H9 (cell line): ENCODE measurements around the gene RPLP2. TPM values are rescaled to one million over a fixed set of nuclear protein-coding genes. Genes with fewer than 3 reads are reported as not detected.

Experiments used
- DNase-seq: peaks from one replicate; pipeline ENCODE4 v3.0.0-alpha.2; 2017
- H2AFZ ChIP-seq: one replicate; pipeline ENCODE4 v1.6.1; 2013; ENCODE audit warnings: mild to moderate bottlenecking, low read length, control low read depth, moderate library complexity
- H2AK5ac ChIP-seq: 2 replicates; pipeline ENCODE4 v1.6.1; 2013; ENCODE audit warnings: low read length, control low read depth, mixed read lengths; ENCODE audit not compliant: insufficient read length
- H2BK120ac ChIP-seq: one replicate; pipeline ENCODE4 v1.6.1; 2013; ENCODE audit warnings: low read depth, mild to moderate bottlenecking, low read length, control low read depth, inconsistent platforms; ENCODE audit not compliant: poor library complexity, severe bottlenecking
- H2BK12ac ChIP-seq: 2 replicates; pipeline ENCODE4 v1.6.1; 2013; ENCODE audit warnings: low read length, control low read depth, mixed read lengths, low read depth; ENCODE audit not compliant: insufficient read length
- H2BK15ac ChIP-seq: 2 replicates; pipeline ENCODE4 v1.6.1; 2013; ENCODE audit warnings: low read depth, low read length, control low read depth
- H2BK20ac ChIP-seq: one replicate; pipeline ENCODE4 v1.6.1; 2013; ENCODE audit warnings: low read depth, mild to moderate bottlenecking, low read length, control low read depth, inconsistent platforms; ENCODE audit not compliant: poor library complexity, severe bottlenecking
- H2BK5ac ChIP-seq: 2 replicates; pipeline ENCODE4 v1.6.1; 2013; ENCODE audit warnings: low read length, control low read depth, mixed read lengths; ENCODE audit not compliant: insufficient read length
- H3K14ac ChIP-seq: 2 replicates; pipeline ENCODE4 v1.6.1; 2013; ENCODE audit warnings: low read length, control low read depth; ENCODE audit not compliant: insufficient read depth
- H3K18ac ChIP-seq: 2 replicates; pipeline ENCODE4 v1.6.1; 2013; ENCODE audit warnings: low read depth, mild to moderate bottlenecking, mixed read lengths, low read length, control low read depth; ENCODE audit not compliant: insufficient read length
- H3K23ac ChIP-seq: 2 replicates; pipeline ENCODE4 v1.6.1; 2013; ENCODE audit warnings: low read length, control low read depth, mixed read lengths, low read depth; ENCODE audit not compliant: insufficient read length
- H3K23me2 ChIP-seq: 2 replicates; pipeline ENCODE4 v1.6.1; 2013; ENCODE audit warnings: low read depth, mild to moderate bottlenecking, mixed read lengths, low read length, control low read depth; ENCODE audit not compliant: insufficient read length, poor library complexity, severe bottlenecking
- H3K27ac ChIP-seq: 2 replicates; pipeline ENCODE4 v1.5.1; 2013; ENCODE audit warnings: low read length, control low read depth, mixed read lengths, low read depth; ENCODE audit not compliant: insufficient read length
- H3K27me3 ChIP-seq: 2 replicates; pipeline ENCODE4 v1.6.1; 2013; ENCODE audit warnings: low read length, control low read depth, inconsistent platforms; ENCODE audit not compliant: insufficient read depth
- H3K4ac ChIP-seq: 2 replicates; pipeline ENCODE4 v1.6.1; 2013; ENCODE audit warnings: low read depth, mild to moderate bottlenecking, control low read depth, inconsistent platforms, low read length, moderate library complexity
- H3K4me1 ChIP-seq: 2 replicates; pipeline ENCODE4 v1.6.1; 2013; ENCODE audit warnings: low read length, control low read depth, inconsistent platforms; ENCODE audit not compliant: insufficient read depth
- H3K4me2 ChIP-seq: 2 replicates; pipeline ENCODE4 v1.6.1; 2013; ENCODE audit warnings: low read length, control low read depth, mixed read lengths; ENCODE audit not compliant: insufficient read length, insufficient read depth
- H3K56ac ChIP-seq: 2 replicates; pipeline ENCODE4 v1.6.1; 2013; ENCODE audit warnings: low read depth, mild to moderate bottlenecking, mixed read lengths, low read length, control low read depth; ENCODE audit not compliant: insufficient read length
- H3K79me1 ChIP-seq: 2 replicates; pipeline ENCODE4 v1.6.1; 2013; ENCODE audit warnings: low read depth, mild to moderate bottlenecking, moderate library complexity, low read length, control low read depth, inconsistent platforms; ENCODE audit not compliant: insufficient read depth, poor library complexity, severe bottlenecking
- H3K79me2 ChIP-seq: 2 replicates; pipeline ENCODE4 v1.6.1; 2013; ENCODE audit warnings: low read length, control low read depth, inconsistent platforms; ENCODE audit not compliant: insufficient read depth
- H3K9ac ChIP-seq: 2 replicates; pipeline ENCODE4 v1.6.1; 2013; ENCODE audit warnings: low read length, control low read depth, mixed read lengths; ENCODE audit not compliant: insufficient read length; ENCODE audit errors: extremely low read depth
- H3K9me3 ChIP-seq: one replicate; pipeline ENCODE4 v1.6.1; 2013; ENCODE audit warnings: low read depth, low read length, inconsistent platforms; ENCODE audit not compliant: control insufficient read depth
- H3T11ph ChIP-seq: one replicate; pipeline ENCODE4 v1.6.1; 2013; ENCODE audit warnings: mild to moderate bottlenecking, low read length, control low read depth, inconsistent platforms
- H4K20me1 ChIP-seq: one replicate; pipeline ENCODE4 v1.6.1; 2013; ENCODE audit not compliant: control insufficient read depth, insufficient read length, insufficient read depth
- H4K5ac ChIP-seq: 2 replicates; pipeline ENCODE4 v1.6.1; 2013; ENCODE audit warnings: low read depth, mild to moderate bottlenecking, mixed read lengths, low read length, control low read depth; ENCODE audit not compliant: insufficient read length
- H4K8ac ChIP-seq: replicated peaks from 2 replicates; pipeline ENCODE4 v1.6.1; 2013; ENCODE audit warnings: low read length, control low read depth, mixed read lengths, low read depth; ENCODE audit not compliant: insufficient read length
- H4K91ac ChIP-seq: 2 replicates; pipeline ENCODE4 v1.6.1; 2013; ENCODE audit warnings: low read depth, mild to moderate bottlenecking, moderate library complexity, mixed read lengths, low read length, control low read depth; ENCODE audit not compliant: insufficient read length
- H3K27ac Mint-ChIP-seq, 3 experiments: 2 replicates in 2 of 3; 3 replicates in 1 of 3; pipeline ENCODE4 v1.8.0; 2020 to 2021; ENCODE audit warnings: mixed read lengths in 3 of 3, mild to moderate bottlenecking in 1 of 3, moderate library complexity in 1 of 3
- H3K27me3 Mint-ChIP-seq: 2 replicates; pipeline ENCODE4 v1.8.0; 2021; ENCODE audit warnings: low read depth, mild to moderate bottlenecking, moderate library complexity, mixed read lengths
- H3K36me3 Mint-ChIP-seq, 3 experiments: 2 replicates in 2 of 3; 3 replicates in 1 of 3; pipeline ENCODE4 v1.8.0; 2020 to 2021; ENCODE audit warnings: low read depth in 3 of 3, mixed read lengths in 3 of 3; ENCODE audit not compliant: insufficient read depth in 1 of 3
- H3K4me1 Mint-ChIP-seq, 2 experiments: 2 replicates each; pipeline ENCODE4 v1.8.0; 2020; ENCODE audit warnings: mixed read lengths in 2 of 2
- H3K4me3 Mint-ChIP-seq, 2 experiments: 2 replicates in 1 of 2; 3 replicates in 1 of 2; pipeline ENCODE4 v1.8.0; 2020 to 2021; ENCODE audit warnings: mild to moderate bottlenecking in 2 of 2, mixed read lengths in 2 of 2, moderate library complexity in 1 of 2
- H3K9me3 Mint-ChIP-seq, 2 experiments: 2 replicates in 1 of 2; 3 replicates in 1 of 2; pipeline ENCODE4 v1.8.0; 2020; ENCODE audit warnings: mild to moderate bottlenecking in 2 of 2, mixed read lengths in 2 of 2, moderate library complexity in 1 of 2
- CTCF ChIP-seq: fragments of 200-600 bp; sonication (generic); conservative IDR thresholded peaks from 3 replicates; pipeline ENCODE4 v1.8.0; 2021; ENCODE audit warnings: antibody characterized with exemption, mild to moderate bottlenecking
- WGBS: extraction: QIAGEN DNeasy Blood & Tissue Kit; methylation state at CpG from one replicate; pipeline ENCODE4 v1.1.7; 2013; ENCODE audit warnings: missing lambda C conversion rate, low lambda C conversion rate, mixed read lengths; ENCODE audit not compliant: insufficient read length; ENCODE audit errors: extremely low coverage; 5-methylcytosine and 5-hydroxymethylcytosine counted together
- total RNA-seq: library from RNA; stranded (reverse); gene quantifications from 2 replicates; pipeline ENCODE4 v1.2.1, GENCODE V29; 2021

Gene RPLP2
- total RNA-seq, 1 experiment from 2014 or later: 2,138 TPM

- H3T11ph ChIP-seq: no peak overlapping the region
- H3K4me1 ChIP-seq: no peaks in the 10 kb centered on the region; the same call in 1 of the 2 replicates
- no peak overlapping the region for H3K56ac ChIP-seq
- H3K4me1 Mint-ChIP-seq: peaks cover 22 to 67% of the 10 kb centered on the region in 2 experiments
- H3K9me3 Mint-ChIP-seq: no peaks in the 10 kb centered on the region
- no CpG with 5 or more reads among the region's 31 CpGs for WGBS
- H3K36me3 Mint-ChIP-seq: peaks cover 0 to 13% (median 0%) of the 10 kb centered on the region in 3 experiments; a peak in 3 of 7 replicates
- no peaks in the 10 kb centered on the region for H3K79me1 ChIP-seq
- H2BK12ac ChIP-seq: no peak overlapping the region
- no peak for DNase-seq
- no peak overlapping the region for H4K8ac ChIP-seq
- H4K20me1 ChIP-seq: no peaks in the 10 kb centered on the region
- H3K9ac ChIP-seq: no peak overlapping the region
- no peak overlapping the region for H3K4ac ChIP-seq
- H3K23me2 ChIP-seq: no peaks in the 10 kb centered on the region
- no peak overlapping the region for H2BK20ac ChIP-seq
- H2BK15ac ChIP-seq: no peak overlapping the region
- H3K4me3 Mint-ChIP-seq: no peak overlapping the region
- H4K91ac ChIP-seq: no peak overlapping the region
- no peak for TF ChIP-seq CTCF
- no peak overlapping the region for H2AK5ac ChIP-seq
- no peak overlapping the region for H3K18ac ChIP-seq
- no peak overlapping the region for H2BK5ac ChIP-seq
- peaks cover 21% of the 10 kb centered on the region for H3K27me3 Mint-ChIP-seq
- H3K27me3 ChIP-seq: no peaks in the 10 kb centered on the region
- H3K27ac ChIP-seq: no peak overlapping the region
- no peak overlapping the region for H3K27ac Mint-ChIP-seq
- H3K4me2 ChIP-seq: no peak overlapping the region
- no peaks in the 10 kb centered on the region for H3K9me3 ChIP-seq
- H3K79me2 ChIP-seq: no peaks in the 10 kb centered on the region
- no peak overlapping the region; the same call in 1 of the 2 replicates for H3K14ac ChIP-seq
- no peak overlapping the region for H3K23ac ChIP-seq
- H2BK120ac ChIP-seq: no peak overlapping the region
- no peak overlapping the region for H2AFZ ChIP-seq
- H4K5ac ChIP-seq: no peak overlapping the region
These were observed 49.8 kb downstream of the RPLP2 start for GRCh38 chr11:859394-860131.
